Esophagus (tissue), 2 donors: ENCODE results near the gene USP20. TPM values are rescaled to one million over a fixed set of nuclear protein-coding genes. Genes with fewer than 3 reads are reported as not detected.

Source experiments
- H3K27ac ChIP-seq, 2 donors: one replicate each; pipeline ENCODE4 v1.5.1; 2013; ENCODE audit warnings: low read depth in 2 of 2, mild to moderate bottlenecking in 2 of 2, inconsistent platforms in 1 of 2, low read length in 1 of 2, moderate library complexity in 1 of 2
- H3K27me3 ChIP-seq, 2 donors: one replicate each; pipeline ENCODE4 v1.6.1; 2013; ENCODE audit warnings: low read length in 2 of 2, control low read depth in 1 of 2, mild to moderate bottlenecking in 1 of 2; ENCODE audit not compliant: insufficient read depth in 2 of 2, control insufficient read depth in 1 of 2
- H3K36me3 ChIP-seq, 2 donors: one replicate each; pipeline ENCODE4 v1.6.1; 2013; ENCODE audit warnings: low read length in 1 of 2; ENCODE audit not compliant: control insufficient read depth in 2 of 2, insufficient read depth in 2 of 2
- H3K4me1 ChIP-seq, 2 donors: one replicate each; pipeline ENCODE4 v1.6.1; 2013; ENCODE audit warnings: low read length in 1 of 2; ENCODE audit not compliant: control insufficient read depth in 2 of 2, insufficient read depth in 2 of 2
- H3K4me3 ChIP-seq, 2 donors: one replicate each; pipeline ENCODE4 v1.5.1; 2013; ENCODE audit warnings: low read length in 2 of 2, mild to moderate bottlenecking in 2 of 2, low read depth in 1 of 2, moderate library complexity in 1 of 2
- H3K9me3 ChIP-seq, 2 donors: one replicate each; pipeline ENCODE4 v1.6.1; 2013; ENCODE audit warnings: mild to moderate bottlenecking in 2 of 2, low read depth in 1 of 2, low read length in 1 of 2, moderate library complexity in 1 of 2; ENCODE audit not compliant: control insufficient read depth in 2 of 2, insufficient read depth in 1 of 2
- WGBS, 2 donors: extraction: QIAGEN DNeasy Blood & Tissue Kit; methylation state at CpG; one replicate each; pipeline ENCODE4 v1.1.7; 2013; 5-methylcytosine and 5-hydroxymethylcytosine counted together
- polyA plus RNA-seq, 2 donors: library from polyadenylated mRNA; stranded (reverse); fragments of 200-250 nt; gene quantifications; one replicate each; pipeline ENCODE4 v1.2.3, GENCODE V29; 2013
- donor health status: healthy with polysubstance abuse.
- donor health status: Bipolar disorder and iron deficiency.

Gene USP20
- polyA plus RNA-seq, 2 donors = 15.1 to 20.7 TPM

- 77 to 81% methylated on average over 9 of the region's 9 CpGs for WGBS, 2 donors
- peaks cover 4 to 9% of the 10 kb centered on the region in 2 donors for H3K36me3 ChIP-seq
- H3K4me1 ChIP-seq = no peaks in the 10 kb centered on the region
- no peaks in the 10 kb centered on the region for H3K9me3 ChIP-seq
- no peak overlapping the region for H3K4me3 ChIP-seq
- H3K27ac ChIP-seq = no peak overlapping the region
- no peaks in the 10 kb centered on the region for H3K27me3 ChIP-seq
Observed at GRCh38 chr9:129894120-129894823, 59.0 kb downstream of the USP20 start.

- Histone ChIP-seq H3K36me3 (peaks cover 4 to 14% of the 10 kb centered on the region in 2 donors), H3K27ac (no peak overlapping the region), H3K27me3 (no peaks in the 10 kb centered on the region), H3K9me3 (no peaks in the 10 kb centered on the region), H3K4me3 (no peak overlapping the region), H3K4me1 (no peaks in the 10 kb centered on the region)
- WGBS, 2 donors = 89 to 91% methylated on average over 17 of the region's 17 CpGs
Observed at GRCh38 chr9:129895376-129896268, 60.4 kb downstream of the USP20 start.

- Histone ChIP-seq H3K27me3 (no peaks in the 10 kb centered on the region), H3K4me3 (no peak overlapping the region), H3K27ac (no peak overlapping the region), H3K4me1 (no peaks in the 10 kb centered on the region), H3K9me3 (no peaks in the 10 kb centered on the region), H3K36me3 (peaks cover 4 to 14% of the 10 kb centered on the region in 2 donors)
- WGBS, 2 donors = 92 to 96% methylated on average over 6 of the region's 6 CpGs
Observed at GRCh38 chr9:129897263-129897662, 62.0 kb downstream of the USP20 start.

- Histone ChIP-seq H3K36me3 (peaks cover 4 to 14% of the 10 kb centered on the region in 2 donors), H3K4me1 (no peaks in the 10 kb centered on the region), H3K9me3 (no peaks in the 10 kb centered on the region), H3K27ac (peak overlapping the region in 1 of 2 donors; percentile 38), H3K4me3 (no peak overlapping the region), H3K27me3 (no peaks in the 10 kb centered on the region)
- WGBS, 2 donors = 72 to 80% methylated on average over 8 of the region's 8 CpGs
Observed at GRCh38 chr9:129898185-129898584, 62.9 kb downstream of the USP20 start.

GRCh38 chr9:129899620-129900019 is 64.4 kb downstream of the USP20 start:
- Histone ChIP-seq H3K4me1 (no peaks in the 10 kb centered on the region), H3K9me3 (no peaks in the 10 kb centered on the region), H3K36me3 (peaks cover 4 to 14% of the 10 kb centered on the region in 2 donors), H3K27me3 (no peaks in the 10 kb centered on the region), H3K4me3 (no peak overlapping the region), H3K27ac (no peak overlapping the region)
- WGBS, 2 donors = 87% methylated on average over 2 of the region's 2 CpGs

- 92 to 93% methylated on average over 20 of the region's 20 CpGs for WGBS, 2 donors
- no peak overlapping the region for H3K4me3 ChIP-seq
- H3K9me3 ChIP-seq = no peaks in the 10 kb centered on the region
- no peaks in the 10 kb centered on the region for H3K4me1 ChIP-seq
- H3K27me3 ChIP-seq = no peaks in the 10 kb centered on the region
- peaks cover 0 to 14% of the 10 kb centered on the region in 2 donors for H3K36me3 ChIP-seq
- peak overlapping the region in 1 of 2 donors; percentile 14 for H3K27ac ChIP-seq
Observed at GRCh38 chr9:129900263-129901027, 65.2 kb downstream of the USP20 start.

GRCh38 chr9:129901993-129902739 is 66.9 kb downstream of the USP20 start:
- H3K27me3 ChIP-seq = no peaks in the 10 kb centered on the region
- no peaks in the 10 kb centered on the region for H3K4me1 ChIP-seq
- no peak overlapping the region for H3K4me3 ChIP-seq
- 89 to 93% methylated on average over 9 of the region's 9 CpGs for WGBS, 2 donors
- no peak overlapping the region for H3K27ac ChIP-seq
- peaks cover 0 to 11% of the 10 kb centered on the region in 2 donors for H3K36me3 ChIP-seq
- H3K9me3 ChIP-seq = no peaks in the 10 kb centered on the region

- 85 to 91% methylated on average over 8 of the region's 8 CpGs for WGBS, 2 donors
- Histone ChIP-seq H3K36me3 (peaks cover 0 to 13% of the 10 kb centered on the region in 2 donors), H3K4me3 (no peak overlapping the region), H3K27ac (no peak overlapping the region), H3K4me1 (no peaks in the 10 kb centered on the region), H3K27me3 (no peaks in the 10 kb centered on the region), H3K9me3 (no peaks in the 10 kb centered on the region)
Observed at GRCh38 chr9:129902740-129903134, 67.5 kb downstream of the USP20 start.

- no peaks in the 10 kb centered on the region for H3K27me3 ChIP-seq
- 91 to 92% methylated on average over 4 of the region's 4 CpGs for WGBS, 2 donors
- H3K9me3 ChIP-seq = no peaks in the 10 kb centered on the region
- no peak overlapping the region for H3K4me3 ChIP-seq
- no peak overlapping the region for H3K27ac ChIP-seq
- H3K4me1 ChIP-seq = no peaks in the 10 kb centered on the region
- peaks cover 0 to 14% of the 10 kb centered on the region in 2 donors for H3K36me3 ChIP-seq
Observed at GRCh38 chr9:129904734-129905133, 69.5 kb downstream of the USP20 start.
